ENCODE results near the gene NRDC. TPM values are rescaled to one million over a fixed set of nuclear protein-coding genes. Genes with fewer than 3 reads are reported as not detected.

NRDC gene
- total and polyA plus RNA-seq, 3 donors from 2014 or later: 108 to 264 (median 185) TPM

- Histone ChIP-seq H3K27ac (no peak overlapping the region), H3K4me3 (no peak overlapping the region), H3K4me1 (peaks cover 7% of the 10 kb centered on the region), H3K36me3 (ENCODE audit: low read depth, missing control alignments) (no peaks in the 10 kb centered on the region), H3K9me3 (no peaks in the 10 kb centered on the region), H3K27me3 (no peaks in the 10 kb centered on the region)
- DNase-seq: no peak
- WGBS, 2 donors: 89 to 96% methylated on average over 7 of the region's 7 CpGs
- intact Hi-C loops (cut with DNase I; ENCODE audit: low total_unique reads): no loop called here
- TF ChIP-seq POLR2A (IDR thresholded peaks at IDR 0.05): no peak
- no peak for TF ChIP-seq CTCF (IDR thresholded peaks at IDR 0.05)
These were observed 7.8 kb downstream of the NRDC start for GRCh38 chr1:51870603-51871350.

GRCh38 chr1:51867479-51868232 is 10.9 kb downstream of the NRDC start:
- TF ChIP-seq CTCF (IDR thresholded peaks at IDR 0.05) (no peak), POLR2A (IDR thresholded peaks at IDR 0.05) (no peak)

GRCh38 chr1:51863384-51863783 is 15.1 kb downstream of the NRDC start:
- intact Hi-C loops (cut with DNase I; ENCODE audit: low total_unique reads): no loop called here
- peaks cover 4% of the 10 kb centered on the region for H3K4me1 ChIP-seq
- no peak for TF ChIP-seq CTCF (IDR thresholded peaks at IDR 0.05)
- TF ChIP-seq POLR2A (IDR thresholded peaks at IDR 0.05): no peak
- H3K27ac ChIP-seq: no peak overlapping the region
- DNase-seq: no peak
- H3K27me3 ChIP-seq: no peaks in the 10 kb centered on the region
- 95 to 99% methylated on average over 2 of the region's 2 CpGs for WGBS, 2 donors
- H3K9me3 ChIP-seq: no peaks in the 10 kb centered on the region
- no peak overlapping the region for H3K4me3 ChIP-seq
- H3K36me3 ChIP-seq (ENCODE audit: low read depth, missing control alignments): no peaks in the 10 kb centered on the region

More at GRCh38 chr1:51867479-51868232, 10.9 kb downstream of the NRDC start:
- no peaks in the 10 kb centered on the region for H3K36me3 ChIP-seq (ENCODE audit: low read depth, missing control alignments)
- intact Hi-C loops (cut with DNase I; ENCODE audit: low total_unique reads): no loop called here
- WGBS, 2 donors: 80 to 83% methylated on average over 4 of the region's 4 CpGs
- no peaks in the 10 kb centered on the region for H3K9me3 ChIP-seq
- no peaks in the 10 kb centered on the region for H3K27me3 ChIP-seq
- no peak for DNase-seq
- peaks cover 4% of the 10 kb centered on the region for H3K4me1 ChIP-seq
- H3K4me3 ChIP-seq: no peak overlapping the region
- H3K27ac ChIP-seq: no peak overlapping the region

GRCh38 chr1:51861669-51862068 is 16.9 kb downstream of the NRDC start:
- intact Hi-C loops (cut with DNase I; ENCODE audit: low total_unique reads): no loop called here
- TF ChIP-seq CTCF (IDR thresholded peaks at IDR 0.05): no peak
- TF ChIP-seq POLR2A (IDR thresholded peaks at IDR 0.05): no peak
- 95 to 98% methylated on average over 5 of the region's 5 CpGs for WGBS, 2 donors
- Histone ChIP-seq H3K27ac (no peak overlapping the region), H3K27me3 (no peaks in the 10 kb centered on the region), H3K36me3 (ENCODE audit: low read depth, missing control alignments) (no peaks in the 10 kb centered on the region), H3K9me3 (no peaks in the 10 kb centered on the region), H3K4me3 (no peak overlapping the region), H3K4me1 (peaks cover 4% of the 10 kb centered on the region)
- no peak for DNase-seq
